ENCODE measurements around the gene AK4. TPM values are rescaled to one million over a fixed set of nuclear protein-coding genes. Genes with fewer than 3 reads are reported as not detected.
"Not testable (repeated sequence)": the region's sequence is repeated elsewhere in the genome, so short reads cannot be mapped to it uniquely, and the experiment has no call there.

Gene AK4
- total and polyA plus RNA-seq, 9 donors = 1.7 to 25.6 (median 13.2) TPM

DNA sequence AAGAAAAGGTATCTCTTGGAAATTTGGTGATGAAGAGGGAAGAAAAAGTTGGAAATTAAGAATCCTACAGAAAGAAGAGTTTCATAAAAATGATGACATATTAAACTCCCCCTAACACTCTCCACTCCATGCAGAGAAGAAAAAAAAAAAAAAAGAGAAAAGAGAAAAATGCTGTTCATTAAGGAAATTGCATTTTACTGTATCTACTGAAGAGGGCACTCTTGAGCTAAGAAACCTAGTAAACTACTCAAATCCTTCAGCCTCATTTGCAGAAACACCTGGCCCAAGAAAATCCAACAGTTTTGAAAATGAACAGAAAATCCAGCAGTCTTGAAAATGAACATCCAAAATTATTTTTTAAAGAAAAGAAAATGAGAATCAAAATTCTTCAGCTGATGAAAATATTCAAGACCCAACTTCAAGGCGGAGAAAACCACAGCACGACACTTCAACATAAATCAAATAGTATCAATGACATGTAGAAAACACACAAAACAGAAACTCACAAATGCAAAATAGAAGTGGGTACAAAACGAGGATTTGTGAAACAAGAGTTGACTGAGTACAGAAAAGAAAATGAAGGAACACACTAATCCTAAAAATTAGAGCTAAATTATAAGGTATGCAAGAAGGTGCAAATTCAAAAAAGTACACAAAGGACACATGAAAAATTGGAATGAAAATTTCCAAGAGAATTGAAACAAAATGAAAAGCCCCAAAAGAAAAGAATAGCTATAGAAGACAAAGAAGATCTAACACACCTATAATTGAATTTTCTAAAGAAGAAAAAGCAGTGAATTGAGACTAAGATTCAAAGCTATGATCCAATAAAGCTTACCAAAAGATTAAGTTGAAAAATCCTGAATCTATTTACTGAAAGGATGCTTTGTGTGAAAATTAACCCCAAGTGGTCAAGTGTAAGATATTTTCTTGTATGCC is 88.1 kb downstream of the AK4 start:
- Histone ChIP-seq H3K4me1 (ENCODE audit: insufficient read depth) (no peaks in the 10 kb centered on the region), H3K36me3 (no peaks in the 10 kb centered on the region), H3K9me3 (no peaks in the 10 kb centered on the region), H3K27me3 (no peaks in the 10 kb centered on the region), H3K27ac (no peak overlapping the region), H3K4me3 (no peak overlapping the region)
- 65 to 75% (median 69%) methylated on average over 3 of the region's 3 CpGs for WGBS, 3 donors
- intact Hi-C loops (cut with DNase I) = no loop called here
- TF ChIP-seq EP300 (IDR thresholded peaks at IDR 0.05) = no peak
- TF ChIP-seq, protein P1, sequence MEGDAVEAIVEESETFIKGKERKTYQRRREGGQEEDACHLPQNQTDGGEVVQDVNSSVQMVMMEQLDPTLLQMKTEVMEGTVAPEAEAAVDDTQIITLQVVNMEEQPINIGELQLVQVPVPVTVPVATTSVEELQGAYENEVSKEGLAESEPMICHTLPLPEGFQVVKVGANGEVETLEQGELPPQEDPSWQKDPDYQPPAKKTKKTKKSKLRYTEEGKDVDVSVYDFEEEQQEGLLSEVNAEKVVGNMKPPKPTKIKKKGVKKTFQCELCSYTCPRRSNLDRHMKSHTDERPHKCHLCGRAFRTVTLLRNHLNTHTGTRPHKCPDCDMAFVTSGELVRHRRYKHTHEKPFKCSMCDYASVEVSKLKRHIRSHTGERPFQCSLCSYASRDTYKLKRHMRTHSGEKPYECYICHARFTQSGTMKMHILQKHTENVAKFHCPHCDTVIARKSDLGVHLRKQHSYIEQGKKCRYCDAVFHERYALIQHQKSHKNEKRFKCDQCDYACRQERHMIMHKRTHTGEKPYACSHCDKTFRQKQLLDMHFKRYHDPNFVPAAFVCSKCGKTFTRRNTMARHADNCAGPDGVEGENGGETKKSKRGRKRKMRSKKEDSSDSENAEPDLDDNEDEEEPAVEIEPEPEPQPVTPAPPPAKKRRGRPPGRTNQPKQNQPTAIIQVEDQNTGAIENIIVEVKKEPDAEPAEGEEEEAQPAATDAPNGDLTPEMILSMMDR (IDR thresholded peaks at IDR 0.05) = no peak
- TF ChIP-seq POLR2A (IDR thresholded peaks at IDR 0.05) = no peak
- DNase-seq = no peak

DNA sequence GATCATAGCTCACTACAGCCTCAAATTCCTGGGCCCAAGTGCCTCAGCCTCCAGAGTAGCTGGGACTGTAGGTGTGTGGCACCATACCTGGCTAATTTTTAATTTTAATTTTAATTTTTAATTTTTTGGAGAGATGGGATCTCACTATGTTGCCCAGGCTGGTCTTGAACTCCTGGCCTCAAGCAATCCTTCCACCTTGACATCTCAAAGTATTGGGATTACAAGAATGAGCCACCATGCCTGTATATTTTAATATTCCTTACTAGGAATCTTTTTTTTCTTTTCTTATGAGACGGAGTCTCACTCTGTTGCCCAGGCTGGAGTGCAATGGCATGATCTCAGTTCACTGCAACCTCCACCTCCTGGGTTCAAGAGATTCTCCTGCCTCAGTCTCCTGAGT is 89.1 kb downstream of the AK4 start:
- 90 to 96% (median 91%) methylated on average over 1 of the region's 1 CpG for WGBS, 3 donors
- H3K36me3 ChIP-seq; H3K4me3 ChIP-seq; DNase-seq; H3K9me3 ChIP-seq; H3K27me3 ChIP-seq; H3K27ac ChIP-seq; H3K4me1 ChIP-seq (ENCODE audit: insufficient read depth); intact Hi-C loops (cut with DNase I): not testable (repeated sequence)

DNA sequence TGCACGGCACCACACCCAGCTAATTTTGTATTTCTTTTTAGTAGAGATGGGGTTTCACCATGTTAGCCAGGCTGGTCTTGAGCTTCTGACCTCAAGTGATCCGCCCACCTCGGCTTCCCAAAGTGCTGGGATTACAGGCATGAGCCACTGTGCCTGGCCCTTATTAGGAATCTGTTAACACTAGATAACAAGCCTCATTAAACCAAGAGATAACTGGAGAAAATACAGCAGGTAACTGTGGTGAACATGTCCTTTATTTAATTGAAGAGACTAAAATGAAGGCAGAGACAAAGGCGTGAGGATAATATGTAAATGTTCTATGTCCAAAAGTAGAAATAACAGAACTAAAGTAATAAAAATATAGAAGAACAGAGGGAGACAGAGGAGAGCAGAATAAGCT is 89.5 kb downstream of the AK4 start:
- WGBS, 3 donors = 78 to 87% (median 83%) methylated on average over 4 of the region's 4 CpGs
- no peaks in the 10 kb centered on the region for H3K4me1 ChIP-seq (ENCODE audit: insufficient read depth)
- intact Hi-C loops (cut with DNase I) = no loop called here

DNA sequence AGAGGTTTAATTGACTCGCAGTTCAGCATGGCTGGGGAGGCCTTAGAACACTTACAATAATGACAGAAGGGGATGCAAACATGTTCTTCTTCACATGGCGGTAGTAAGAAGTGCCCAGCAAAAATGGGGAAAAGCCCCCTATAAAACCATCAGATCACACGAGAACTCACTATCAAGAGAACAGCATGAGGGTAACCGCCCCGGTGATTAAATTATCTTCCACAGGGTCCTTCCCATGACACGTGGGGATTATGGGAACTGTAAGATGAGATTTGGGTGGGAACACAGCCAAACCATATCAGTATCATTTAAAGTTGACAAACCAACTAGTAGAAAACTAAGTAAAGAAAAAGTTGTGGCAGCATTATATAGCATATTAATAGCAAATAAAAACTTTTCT is 90.0 kb downstream of the AK4 start:
- no peaks in the 10 kb centered on the region for H3K4me1 ChIP-seq (ENCODE audit: insufficient read depth)
- no peak for DNase-seq
- H3K36me3 ChIP-seq = no peaks in the 10 kb centered on the region
- intact Hi-C loops (cut with DNase I) = no loop called here
- H3K4me3 ChIP-seq = no peak overlapping the region
- no peak overlapping the region for H3K27ac ChIP-seq
- no peak for TF ChIP-seq EP300 (IDR thresholded peaks at IDR 0.05)
- TF ChIP-seq, protein P1 (IDR thresholded peaks at IDR 0.05) = no peak
- no peak for TF ChIP-seq POLR2A (IDR thresholded peaks at IDR 0.05)
- 62 to 68% (median 66%) methylated on average over 6 of the region's 6 CpGs for WGBS, 3 donors
- H3K9me3 ChIP-seq = no peaks in the 10 kb centered on the region
- H3K27me3 ChIP-seq = no peaks in the 10 kb centered on the region

More for the DNA sequence above, 89.5 kb downstream of the AK4 start:
- DNase-seq = no peak
- TF ChIP-seq, protein P1 (IDR thresholded peaks at IDR 0.05) = no peak
- no peak for TF ChIP-seq POLR2A (IDR thresholded peaks at IDR 0.05)
- no peak for TF ChIP-seq EP300 (IDR thresholded peaks at IDR 0.05)
- Histone ChIP-seq H3K27me3 (no peaks in the 10 kb centered on the region), H3K9me3 (no peaks in the 10 kb centered on the region), H3K36me3 (no peaks in the 10 kb centered on the region), H3K4me3 (no peak overlapping the region), H3K27ac (no peak overlapping the region)

GRCh38 chr1:65243491-65243890 is 95.5 kb downstream of the AK4 start:
- Histone ChIP-seq H3K4me3 (no peak overlapping the region), H3K27me3 (no peaks in the 10 kb centered on the region), H3K36me3 (no peaks in the 10 kb centered on the region), H3K4me1 (ENCODE audit: insufficient read depth) (no peaks in the 10 kb centered on the region), H3K27ac (no peak overlapping the region), H3K9me3 (no peaks in the 10 kb centered on the region)
- 90 to 92% (median 91%) methylated on average over 3 of the region's 3 CpGs for WGBS, 3 donors
- TF ChIP-seq, protein P1 (IDR thresholded peaks at IDR 0.05) = no peak
- no peak for TF ChIP-seq POLR2A (IDR thresholded peaks at IDR 0.05)
- no peak for TF ChIP-seq EP300 (IDR thresholded peaks at IDR 0.05)
- DNase-seq = no peak
- intact Hi-C loops (cut with DNase I) = no loop called here

Measured in ovary (tissue), 9 donors.